ENCODE measurements around the gene NPAS3. TPM values are rescaled to one million over a fixed set of nuclear protein-coding genes. Genes with fewer than 3 reads are reported as not detected.

Gene NPAS3
- total RNA-seq, 4 donors from 2014 or later: 0.51 to 15.2 (median 6.6) TPM

- intact Hi-C loops (cut with DNase I; ENCODE audit: low total_unique reads): no loop called here
- Histone ChIP-seq H3K36me3 (no peaks in the 10 kb centered on the region), H3K9me3 (no peaks in the 10 kb centered on the region), H3K4me1 (no peaks in the 10 kb centered on the region), H3K4me3 (no peak overlapping the region), H3K27ac (no peak overlapping the region), H3K27me3 (no peaks in the 10 kb centered on the region)
- DNase-seq: peak; percentile 20 to 22
- no peak for TF ChIP-seq POLR2A (IDR thresholded peaks at IDR 0.05)
- no peak for TF ChIP-seq CTCF (IDR thresholded peaks at IDR 0.05)
These were observed 369.1 kb downstream of the NPAS3 start for GRCh38 chr14:33307691-33308251.

DNA sequence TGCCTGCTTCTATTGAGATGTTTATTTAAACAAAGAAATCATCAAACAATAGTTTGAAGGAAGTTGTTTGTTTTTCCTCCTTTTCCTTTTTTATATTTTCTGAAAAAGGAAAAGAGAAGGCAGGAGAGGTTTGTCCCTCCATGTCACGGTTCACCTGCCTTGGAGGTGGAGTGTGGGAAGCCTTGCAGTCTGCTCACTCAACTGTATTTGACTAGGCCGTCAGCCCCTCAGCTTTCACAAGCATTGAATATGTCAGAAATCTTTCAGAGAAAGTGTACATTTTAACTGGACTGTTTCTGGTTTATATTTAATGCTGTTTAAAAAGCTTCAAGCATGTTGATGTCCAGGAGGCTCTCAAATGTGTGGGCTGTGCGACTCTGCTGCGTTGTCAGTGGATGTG, 370.4 kb downstream of the NPAS3 start:
- no peaks in the 10 kb centered on the region for H3K27me3 ChIP-seq
- TF ChIP-seq CTCF (IDR thresholded peaks at IDR 0.05): no peak
- no peak for TF ChIP-seq POLR2A (IDR thresholded peaks at IDR 0.05)
- no peaks in the 10 kb centered on the region for H3K36me3 ChIP-seq
- no peaks in the 10 kb centered on the region for H3K4me1 ChIP-seq
- intact Hi-C loops (cut with DNase I; ENCODE audit: low total_unique reads): no loop called here
- H3K27ac ChIP-seq: no peak overlapping the region
- DNase-seq: no peak
- H3K4me3 ChIP-seq: no peak overlapping the region
- no peaks in the 10 kb centered on the region for H3K9me3 ChIP-seq

DNA sequence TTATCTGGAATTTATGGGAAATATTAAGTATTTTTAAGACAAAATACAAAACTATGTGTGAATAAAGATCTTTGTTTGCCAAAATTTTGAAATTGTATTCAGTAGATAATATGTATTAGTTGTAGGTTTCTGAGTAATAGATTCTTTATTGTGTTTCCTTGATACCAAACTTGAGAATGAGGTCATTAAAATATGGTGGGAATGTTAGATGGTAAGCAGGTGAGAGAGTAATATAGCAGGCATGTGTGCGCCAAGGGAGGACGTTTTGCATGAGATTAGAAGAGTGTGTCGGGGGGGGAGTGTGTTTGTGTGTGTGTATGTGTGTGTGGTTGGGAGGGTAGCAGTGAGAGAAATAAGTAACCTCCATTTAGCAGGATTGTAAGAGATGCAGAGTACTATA, 376.5 kb downstream of the NPAS3 start:
- Histone ChIP-seq H3K27ac (no peak overlapping the region), H3K4me3 (no peak overlapping the region), H3K36me3 (no peaks in the 10 kb centered on the region), H3K27me3 (no peaks in the 10 kb centered on the region), H3K4me1 (no peaks in the 10 kb centered on the region), H3K9me3 (no peaks in the 10 kb centered on the region)
- no peak for DNase-seq
- intact Hi-C loops (cut with DNase I; ENCODE audit: low total_unique reads): no loop called here
- TF ChIP-seq CTCF (IDR thresholded peaks at IDR 0.05) (no peak), POLR2A (IDR thresholded peaks at IDR 0.05) (no peak)

DNA sequence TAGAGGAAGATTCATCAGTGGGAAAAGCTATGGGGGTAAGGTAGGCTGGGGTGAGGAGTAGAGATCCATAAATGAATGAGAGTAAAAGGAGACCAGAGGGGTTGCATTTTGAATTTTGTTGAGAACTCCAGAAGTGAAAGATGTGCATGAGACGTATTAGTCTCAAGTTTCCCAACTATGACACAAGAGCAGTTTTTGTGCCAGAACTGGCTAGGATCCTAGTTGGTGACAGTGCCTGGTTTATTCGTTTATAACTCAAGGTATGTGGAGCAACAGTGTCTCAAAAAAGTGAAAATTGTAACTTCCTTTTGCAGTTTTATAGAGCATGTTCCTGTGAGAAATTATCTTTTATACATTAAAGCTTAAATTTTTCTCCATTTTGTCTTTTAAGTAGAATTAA, 377.0 kb downstream of the NPAS3 start:
- no peak for TF ChIP-seq POLR2A (IDR thresholded peaks at IDR 0.05)
- TF ChIP-seq CTCF (IDR thresholded peaks at IDR 0.05): no peak
- Histone ChIP-seq H3K27me3 (no peaks in the 10 kb centered on the region), H3K4me1 (no peaks in the 10 kb centered on the region), H3K36me3 (no peaks in the 10 kb centered on the region), H3K4me3 (no peak overlapping the region), H3K27ac (no peak overlapping the region), H3K9me3 (no peaks in the 10 kb centered on the region)
- intact Hi-C loops (cut with DNase I; ENCODE audit: low total_unique reads): no loop called here
- DNase-seq: no peak

GRCh38 chr14:33317675-33318074, 379.0 kb downstream of the NPAS3 start:
- Histone ChIP-seq H3K36me3 (no peaks in the 10 kb centered on the region), H3K4me1 (no peaks in the 10 kb centered on the region), H3K9me3 (no peaks in the 10 kb centered on the region), H3K4me3 (no peak overlapping the region), H3K27me3 (no peaks in the 10 kb centered on the region), H3K27ac (no peak overlapping the region)
- intact Hi-C loops (cut with DNase I; ENCODE audit: low total_unique reads): no loop called here
- DNase-seq: no peak
- TF ChIP-seq CTCF (IDR thresholded peaks at IDR 0.05) (no peak), POLR2A (IDR thresholded peaks at IDR 0.05) (no peak)

Measured in uterus (tissue), 4 donors.